ENCODE data around the gene UQCRC1.
A peak's percentile ranks its signal among the peaks of the same experiment; 100 is the strongest.

The UQCRC1 gene

GRCh38 chr3:48641396-48641795, 31.9 kb upstream of the UQCRC1 start:
- no peak overlapping the region for H3K4me3 ChIP-seq (ENCODE audit: low read depth, low read length)
- no peak overlapping the region for H3K9ac ChIP-seq
- H3K9me3 ChIP-seq (ENCODE audit: control insufficient read depth, low read length): no peaks in the 10 kb centered on the region
- no peak overlapping the region for H2AFZ ChIP-seq
- no peaks in the 10 kb centered on the region for H3K36me3 ChIP-seq (ENCODE audit: control insufficient read depth, insufficient read depth, low read length)
- no peaks in the 10 kb centered on the region for H3K27me3 ChIP-seq (ENCODE audit: control insufficient read depth, insufficient read depth, low read length)
- no peak overlapping the region for H3K27ac ChIP-seq
- no peak for TF ChIP-seq CTCF (IDR thresholded peaks at IDR 0.05)
- no peaks in the 10 kb centered on the region for H3K4me1 ChIP-seq
- H3K79me2 ChIP-seq: peaks cover 4% of the 10 kb centered on the region
- H3K4me2 ChIP-seq (ENCODE audit: low read length): no peak overlapping the region

GRCh38 chr3:48639944-48640606, 30.6 kb upstream of the UQCRC1 start:
- Histone ChIP-seq H3K27ac (no peak overlapping the region), H3K27me3 (ENCODE audit: control insufficient read depth, insufficient read depth, low read length) (no peaks in the 10 kb centered on the region), H3K4me2 (ENCODE audit: low read length) (no peak overlapping the region), H3K9me3 (ENCODE audit: control insufficient read depth, low read length) (no peaks in the 10 kb centered on the region), H3K4me3 (ENCODE audit: low read depth, low read length) (no peak overlapping the region), H2AFZ (no peak overlapping the region), H3K4me1 (peaks cover 7% of the 10 kb centered on the region), H3K9ac (no peak overlapping the region), H3K79me2 (peaks cover 4% of the 10 kb centered on the region), H3K36me3 (ENCODE audit: control insufficient read depth, insufficient read depth, low read length) (no peaks in the 10 kb centered on the region)
- no peak for TF ChIP-seq CTCF (IDR thresholded peaks at IDR 0.05)

GRCh38 chr3:48637305-48637704, 27.9 kb upstream of the UQCRC1 start:
- no peaks in the 10 kb centered on the region for H3K36me3 ChIP-seq (ENCODE audit: control insufficient read depth, insufficient read depth, low read length)
- no peaks in the 10 kb centered on the region for H3K27me3 ChIP-seq (ENCODE audit: control insufficient read depth, insufficient read depth, low read length)
- peaks cover 2% of the 10 kb centered on the region for H3K79me2 ChIP-seq
- H3K9me3 ChIP-seq (ENCODE audit: control insufficient read depth, low read length): no peaks in the 10 kb centered on the region
- no peak overlapping the region for H3K9ac ChIP-seq
- H3K27ac ChIP-seq: no peak overlapping the region
- H3K4me1 ChIP-seq: peaks cover 14% of the 10 kb centered on the region
- no peak overlapping the region for H2AFZ ChIP-seq
- no peak overlapping the region for H3K4me3 ChIP-seq (ENCODE audit: low read depth, low read length)
- no peak overlapping the region for H3K4me2 ChIP-seq (ENCODE audit: low read length)
- TF ChIP-seq CTCF (IDR thresholded peaks at IDR 0.05): no peak

GRCh38 chr3:48636149-48636655, 26.8 kb upstream of the UQCRC1 start:
- Histone ChIP-seq H3K27ac (peak overlapping the region; percentile 1), H3K9me3 (ENCODE audit: control insufficient read depth, low read length) (no peaks in the 10 kb centered on the region), H3K4me2 (ENCODE audit: low read length) (peak overlapping the region; percentile 94), H3K4me3 (ENCODE audit: low read depth, low read length) (peak overlapping the region; percentile 91), H2AFZ (peak overlapping the region; percentile 94), H3K36me3 (ENCODE audit: control insufficient read depth, insufficient read depth, low read length) (no peaks in the 10 kb centered on the region), H3K79me2 (peaks cover 2% of the 10 kb centered on the region), H3K9ac (no peak overlapping the region), H3K27me3 (ENCODE audit: control insufficient read depth, insufficient read depth, low read length) (no peaks in the 10 kb centered on the region), H3K4me1 (peaks cover 14% of the 10 kb centered on the region)
- TF ChIP-seq CTCF (IDR thresholded peaks at IDR 0.05): no peak

Data from parathyroid adenoma (tissue), 2 donors.